ENCODE results near the gene SPRED2.

- TF ChIP-seq CTCF (IDR thresholded peaks at IDR 0.05 in 8 of 11, conservative IDR thresholded peaks at IDR 0.05 in 3 of 11), result no peak
- no peak for TF ChIP-seq POLR2A (IDR thresholded peaks at IDR 0.05)
Measured at GRCh38 chr2:65298089-65298488, 134.3 kb downstream of the SPRED2 start.

Data from spleen (tissue), 7 donors.